NB4 (cell line): ENCODE measurements around the gene MLLT6.

Experiments
- MYC ChIP-seq: IDR thresholded peaks from 2 replicates; pipeline ENCODE4 v1.6.1; 2011; ENCODE audit warnings: low read depth, low read length
- TF ChIP-seq, protein P1 (sequence below): IDR thresholded peaks from one replicate; pipeline ENCODE4 v1.5.1; 2012; ENCODE audit warnings: low read depth, low read length

DNA sequence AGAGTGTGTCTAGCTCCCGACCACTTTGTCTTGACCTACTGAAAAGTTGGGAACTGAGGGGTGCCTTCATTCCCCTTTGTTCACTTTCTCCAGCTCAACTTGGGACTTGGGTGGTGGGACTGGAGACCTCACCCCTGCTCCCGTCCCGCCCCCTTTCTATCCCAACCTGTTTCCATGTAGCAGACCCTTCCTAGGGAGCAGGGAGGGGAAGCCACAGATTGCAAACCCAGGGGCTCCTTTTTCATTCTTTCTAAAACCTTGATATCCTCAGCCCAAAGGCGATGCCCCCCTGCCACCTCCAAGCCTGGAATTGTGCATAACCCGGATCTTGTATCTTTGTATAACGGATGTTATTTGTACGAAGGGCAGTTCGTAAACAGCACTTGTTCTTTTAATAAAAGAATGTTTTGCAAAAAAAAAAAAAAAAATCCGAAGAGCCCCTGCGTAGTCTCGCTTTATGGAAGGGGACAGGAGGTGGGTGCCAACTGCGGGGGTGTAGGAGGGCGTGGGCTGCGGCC is 24.4 kb downstream of the MLLT6 start:
- TF ChIP-seq, protein P1, sequence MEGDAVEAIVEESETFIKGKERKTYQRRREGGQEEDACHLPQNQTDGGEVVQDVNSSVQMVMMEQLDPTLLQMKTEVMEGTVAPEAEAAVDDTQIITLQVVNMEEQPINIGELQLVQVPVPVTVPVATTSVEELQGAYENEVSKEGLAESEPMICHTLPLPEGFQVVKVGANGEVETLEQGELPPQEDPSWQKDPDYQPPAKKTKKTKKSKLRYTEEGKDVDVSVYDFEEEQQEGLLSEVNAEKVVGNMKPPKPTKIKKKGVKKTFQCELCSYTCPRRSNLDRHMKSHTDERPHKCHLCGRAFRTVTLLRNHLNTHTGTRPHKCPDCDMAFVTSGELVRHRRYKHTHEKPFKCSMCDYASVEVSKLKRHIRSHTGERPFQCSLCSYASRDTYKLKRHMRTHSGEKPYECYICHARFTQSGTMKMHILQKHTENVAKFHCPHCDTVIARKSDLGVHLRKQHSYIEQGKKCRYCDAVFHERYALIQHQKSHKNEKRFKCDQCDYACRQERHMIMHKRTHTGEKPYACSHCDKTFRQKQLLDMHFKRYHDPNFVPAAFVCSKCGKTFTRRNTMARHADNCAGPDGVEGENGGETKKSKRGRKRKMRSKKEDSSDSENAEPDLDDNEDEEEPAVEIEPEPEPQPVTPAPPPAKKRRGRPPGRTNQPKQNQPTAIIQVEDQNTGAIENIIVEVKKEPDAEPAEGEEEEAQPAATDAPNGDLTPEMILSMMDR, result no peak
- no peak for TF ChIP-seq MYC
